Loucy (cell line): ENCODE measurements around the gene BMPR1B.

Experiments
- EZH2phosphoT487 ChIP-seq: fragments of 200-600 bp; IDR thresholded peaks from 2 replicates; pipeline ENCODE4 v1.6.1; 2018; ENCODE audit warnings: antibody characterized with exemption, mild to moderate bottlenecking, moderate library complexity, borderline replicate concordance
- TF ChIP-seq, protein P1 (sequence below): fragments of 200-600 bp; sonication (generic); conservative IDR thresholded peaks from 2 replicates; pipeline ENCODE4 v1.5.1; 2014; ENCODE audit warnings: mild to moderate bottlenecking, antibody characterized with exemption, low read length

DNA sequence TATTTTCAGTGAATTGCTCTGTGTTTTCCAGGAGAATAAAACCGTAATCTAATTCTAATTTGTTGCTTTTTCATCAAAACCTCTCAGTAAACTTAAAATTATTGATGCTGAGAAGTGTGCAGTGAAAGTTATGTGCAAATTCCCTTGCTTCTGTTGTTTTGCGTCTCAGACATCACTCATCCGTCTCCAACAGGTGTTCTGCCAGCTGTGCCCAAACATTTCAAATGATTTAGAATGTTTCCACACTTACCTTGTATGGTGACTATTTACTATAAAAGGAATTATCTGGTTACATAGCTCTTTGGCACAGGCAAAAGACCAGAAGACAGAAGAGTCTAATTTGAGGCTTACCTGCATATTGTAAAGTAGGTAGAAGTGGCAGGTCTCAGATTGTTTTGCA, 184.0 kb downstream of the BMPR1B start:
- TF ChIP-seq, protein P1, sequence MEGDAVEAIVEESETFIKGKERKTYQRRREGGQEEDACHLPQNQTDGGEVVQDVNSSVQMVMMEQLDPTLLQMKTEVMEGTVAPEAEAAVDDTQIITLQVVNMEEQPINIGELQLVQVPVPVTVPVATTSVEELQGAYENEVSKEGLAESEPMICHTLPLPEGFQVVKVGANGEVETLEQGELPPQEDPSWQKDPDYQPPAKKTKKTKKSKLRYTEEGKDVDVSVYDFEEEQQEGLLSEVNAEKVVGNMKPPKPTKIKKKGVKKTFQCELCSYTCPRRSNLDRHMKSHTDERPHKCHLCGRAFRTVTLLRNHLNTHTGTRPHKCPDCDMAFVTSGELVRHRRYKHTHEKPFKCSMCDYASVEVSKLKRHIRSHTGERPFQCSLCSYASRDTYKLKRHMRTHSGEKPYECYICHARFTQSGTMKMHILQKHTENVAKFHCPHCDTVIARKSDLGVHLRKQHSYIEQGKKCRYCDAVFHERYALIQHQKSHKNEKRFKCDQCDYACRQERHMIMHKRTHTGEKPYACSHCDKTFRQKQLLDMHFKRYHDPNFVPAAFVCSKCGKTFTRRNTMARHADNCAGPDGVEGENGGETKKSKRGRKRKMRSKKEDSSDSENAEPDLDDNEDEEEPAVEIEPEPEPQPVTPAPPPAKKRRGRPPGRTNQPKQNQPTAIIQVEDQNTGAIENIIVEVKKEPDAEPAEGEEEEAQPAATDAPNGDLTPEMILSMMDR = no peak
- no peak for TF ChIP-seq EZH2phosphoT487
